ENCODE data around the gene SPRED1.

SPRED1 gene

GRCh38 chr15:38307861-38308641, 55.4 kb downstream of the SPRED1 start:
- TF ChIP-seq ZNF384 (IDR thresholded peaks at IDR 0.05) = no peak
- no peak for TF ChIP-seq SP1 (IDR thresholded peaks at IDR 0.05)
- no peak for TF ChIP-seq ELF4 (IDR thresholded peaks at IDR 0.05)
- no peak for TF ChIP-seq ARNT (IDR thresholded peaks at IDR 0.05)
- POLR2A ChIA-PET = no interaction called here
- CTCF ChIA-PET = no interaction called here
- no peak for DNase-seq (ENCODE audit: extremely low spot score)

- POLR2A ChIA-PET = no interaction called here
- DNase-seq (ENCODE audit: extremely low spot score) = no peak
- CTCF ChIA-PET = no interaction called here
- no peak for TF ChIP-seq ZNF384 (IDR thresholded peaks at IDR 0.05)
- no peak for TF ChIP-seq ARNT (IDR thresholded peaks at IDR 0.05)
- TF ChIP-seq HDGF (IDR thresholded peaks at IDR 0.05; ENCODE audit: borderline replicate concordance) = no peak
- TF ChIP-seq SP1 (IDR thresholded peaks at IDR 0.05) = no peak
- TF ChIP-seq, protein P1, sequence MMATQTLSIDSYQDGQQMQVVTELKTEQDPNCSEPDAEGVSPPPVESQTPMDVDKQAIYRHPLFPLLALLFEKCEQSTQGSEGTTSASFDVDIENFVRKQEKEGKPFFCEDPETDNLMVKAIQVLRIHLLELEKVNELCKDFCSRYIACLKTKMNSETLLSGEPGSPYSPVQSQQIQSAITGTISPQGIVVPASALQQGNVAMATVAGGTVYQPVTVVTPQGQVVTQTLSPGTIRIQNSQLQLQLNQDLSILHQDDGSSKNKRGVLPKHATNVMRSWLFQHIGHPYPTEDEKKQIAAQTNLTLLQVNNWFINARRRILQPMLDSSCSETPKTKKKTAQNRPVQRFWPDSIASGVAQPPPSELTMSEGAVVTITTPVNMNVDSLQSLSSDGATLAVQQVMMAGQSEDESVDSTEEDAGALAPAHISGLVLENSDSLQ (IDR thresholded peaks at IDR 0.05) = no peak
- no peak for TF ChIP-seq BHLHE40 (IDR thresholded peaks at IDR 0.05; ENCODE audit: borderline replicate concordance)
- no peak for TF ChIP-seq LEF1 (IDR thresholded peaks at IDR 0.05; ENCODE audit: borderline replicate concordance)
- no peak for TF ChIP-seq SUZ12 (IDR thresholded peaks at IDR 0.05)
- no peak for TF ChIP-seq NFRKB (IDR thresholded peaks at IDR 0.05)
- no peak for TF ChIP-seq L3MBTL2 (conservative IDR thresholded peaks at IDR 0.05)
- TF ChIP-seq TARDBP (IDR thresholded peaks at IDR 0.05) = no peak
Measured at GRCh38 chr15:38308797-38309196, 56.2 kb downstream of the SPRED1 start.

DNA sequence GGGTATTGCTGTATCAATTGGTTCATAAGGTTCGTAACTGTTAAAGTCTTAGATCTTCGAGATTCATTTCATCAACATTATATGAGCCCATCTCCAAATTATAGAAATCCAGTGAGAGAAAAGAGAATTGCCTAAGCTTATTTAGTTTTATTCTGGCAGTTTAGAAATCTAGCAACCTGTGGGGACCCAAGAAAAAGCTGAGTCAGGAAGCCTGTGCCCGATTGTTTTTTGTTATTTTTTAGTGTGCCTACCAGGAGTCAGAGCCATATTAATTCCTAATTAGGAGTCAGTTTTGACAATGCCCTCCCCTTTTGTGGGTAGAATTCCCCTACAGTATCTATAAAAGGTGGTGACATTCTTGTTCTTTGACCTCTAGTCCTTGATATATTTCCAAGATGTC, 59.6 kb downstream of the SPRED1 start:
- CTCF ChIA-PET = no interaction called here
- no peak for DNase-seq (ENCODE audit: extremely low spot score)
- TF ChIP-seq CTBP1 (IDR thresholded peaks at IDR 0.05; ENCODE audit: borderline replicate concordance) = no peak
- POLR2A ChIA-PET = no interaction called here

DNA sequence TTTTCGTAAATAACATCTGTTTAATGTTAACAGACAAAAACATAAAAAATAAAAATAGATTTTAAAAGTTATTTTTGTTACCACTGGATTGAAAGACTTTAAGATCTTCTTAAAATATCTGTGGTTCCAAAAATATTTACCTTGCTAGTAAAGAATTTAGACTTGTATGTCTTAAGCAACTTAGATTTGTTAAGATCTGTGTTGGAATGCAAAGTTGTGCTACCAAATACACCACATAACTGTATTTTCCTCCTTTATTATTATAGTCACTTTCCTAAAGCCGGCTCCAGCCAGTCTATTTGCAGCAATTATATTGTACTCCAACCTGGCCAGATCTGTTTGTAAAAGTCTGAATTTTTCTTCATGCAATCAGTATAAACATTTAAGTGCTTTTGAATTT, 63.7 kb downstream of the SPRED1 start:
- no peak for TF ChIP-seq SUZ12 (IDR thresholded peaks at IDR 0.05)
- TF ChIP-seq TARDBP (IDR thresholded peaks at IDR 0.05) = no peak
- no peak for TF ChIP-seq FOXM1 (IDR thresholded peaks at IDR 0.05; ENCODE audit: borderline replicate concordance)
- no peak for TF ChIP-seq FOXA1 (IDR thresholded peaks at IDR 0.05)
- TF ChIP-seq HDGF (IDR thresholded peaks at IDR 0.05; ENCODE audit: borderline replicate concordance) = no peak
- TF ChIP-seq FOXK2 (IDR thresholded peaks at IDR 0.05) = no peak
- no peak for TF ChIP-seq BHLHE40 (IDR thresholded peaks at IDR 0.05; ENCODE audit: borderline replicate concordance)
- no peak for TF ChIP-seq ZNF384 (IDR thresholded peaks at IDR 0.05)
- no peak for TF ChIP-seq NFRKB (IDR thresholded peaks at IDR 0.05)
- TF ChIP-seq LEF1 (IDR thresholded peaks at IDR 0.05; ENCODE audit: borderline replicate concordance) = no peak
- no peak for TF ChIP-seq CTBP1 (IDR thresholded peaks at IDR 0.05; ENCODE audit: borderline replicate concordance)
- ChIA-PET POLR2A (no interaction called here), CTCF (no interaction called here)
- no peak for DNase-seq (ENCODE audit: extremely low spot score)

GRCh38 chr15:38320181-38320580, 67.5 kb downstream of the SPRED1 start:
- TF ChIP-seq FOXA1 (IDR thresholded peaks at IDR 0.05) (no peak), SUZ12 (IDR thresholded peaks at IDR 0.05) (no peak), ARNT (IDR thresholded peaks at IDR 0.05) (no peak), ZNF384 (IDR thresholded peaks at IDR 0.05) (no peak), NFRKB (IDR thresholded peaks at IDR 0.05) (no peak), LEF1 (IDR thresholded peaks at IDR 0.05; ENCODE audit: borderline replicate concordance) (no peak), FOXK2 (IDR thresholded peaks at IDR 0.05) (no peak), HDGF (IDR thresholded peaks at IDR 0.05; ENCODE audit: borderline replicate concordance) (no peak), FOXM1 (IDR thresholded peaks at IDR 0.05; ENCODE audit: borderline replicate concordance) (no peak), CTBP1 (IDR thresholded peaks at IDR 0.05; ENCODE audit: borderline replicate concordance) (no peak), BHLHE40 (IDR thresholded peaks at IDR 0.05; ENCODE audit: borderline replicate concordance) (no peak), TARDBP (IDR thresholded peaks at IDR 0.05) (no peak), L3MBTL2 (conservative IDR thresholded peaks at IDR 0.05) (no peak), ELF4 (IDR thresholded peaks at IDR 0.05) (no peak), SP1 (IDR thresholded peaks at IDR 0.05) (no peak)
- TF ChIP-seq, protein P1 (IDR thresholded peaks at IDR 0.05) = no peak
- POLR2A ChIA-PET = no interaction called here
- CTCF ChIA-PET = no interaction called here
- DNase-seq (ENCODE audit: extremely low spot score) = no peak

GRCh38 chr15:38320866-38321265, 68.2 kb downstream of the SPRED1 start:
- no peak for DNase-seq (ENCODE audit: extremely low spot score)
- POLR2A ChIA-PET = no interaction called here
- CTCF ChIA-PET = no interaction called here
- TF ChIP-seq ELF4 (IDR thresholded peaks at IDR 0.05) = no peak
- no peak for TF ChIP-seq LEF1 (IDR thresholded peaks at IDR 0.05; ENCODE audit: borderline replicate concordance)
- TF ChIP-seq, protein P1 (IDR thresholded peaks at IDR 0.05) = no peak
- TF ChIP-seq TARDBP (IDR thresholded peaks at IDR 0.05) = no peak
- TF ChIP-seq FOXA1 (IDR thresholded peaks at IDR 0.05) = no peak
- TF ChIP-seq L3MBTL2 (conservative IDR thresholded peaks at IDR 0.05) = no peak
- TF ChIP-seq ARNT (IDR thresholded peaks at IDR 0.05) = no peak
- TF ChIP-seq FOXK2 (IDR thresholded peaks at IDR 0.05) = no peak
- no peak for TF ChIP-seq SUZ12 (IDR thresholded peaks at IDR 0.05)
- TF ChIP-seq FOXM1 (IDR thresholded peaks at IDR 0.05; ENCODE audit: borderline replicate concordance) = no peak
- no peak for TF ChIP-seq NFRKB (IDR thresholded peaks at IDR 0.05)
- no peak for TF ChIP-seq CTBP1 (IDR thresholded peaks at IDR 0.05; ENCODE audit: borderline replicate concordance)
- no peak for TF ChIP-seq ZNF384 (IDR thresholded peaks at IDR 0.05)

Data from HEK293T (cell line).